ENCODE data around the gene CEP43. TPM values are rescaled to one million over a fixed set of nuclear protein-coding genes. Genes with fewer than 3 reads are reported as not detected.

The CEP43 gene
- total RNA-seq, 4 donors from 2014 or later: 4.4 to 8.3 (median 5.9) TPM

DNA sequence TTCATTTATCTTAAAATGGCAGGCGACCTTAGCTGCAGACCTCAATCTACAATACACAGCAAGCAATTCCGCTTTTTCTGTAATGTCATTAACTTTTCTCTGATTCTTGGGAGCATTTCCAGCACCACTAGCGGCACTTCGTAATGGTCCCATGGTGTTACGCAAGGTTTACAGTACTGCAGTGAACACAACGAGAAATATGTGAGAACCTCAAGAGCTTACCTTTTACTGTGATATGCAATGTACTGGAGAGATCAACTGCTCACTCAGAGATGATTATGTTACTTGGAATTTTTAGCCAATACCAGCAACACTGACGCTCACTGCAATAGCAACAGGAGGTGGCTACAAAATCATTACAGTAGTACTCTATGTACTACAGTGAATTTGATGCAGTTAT, 2.8 kb upstream of the CEP43 start:
- in situ Hi-C loops (cut with MboI; ENCODE audit: low sequenced_read_pairs in 4 of 4): loop anchor here in 3 of 4 donors (25.0 kb wide), 1 partner anchor 209 kb away; no protein-coding TSS in a partner anchor
- no peak overlapping the region for H3K27ac ChIP-seq
- intact Hi-C loops (cut with DNase I; ENCODE audit: low total_unique reads): no loop called here
- ATAC-seq (no peak), DNase-seq (no peak)
- no peaks in the 10 kb centered on the region for H3K9me3 ChIP-seq
- H3K4me3 ChIP-seq: no peak overlapping the region
- TF ChIP-seq POLR2A (IDR thresholded peaks at IDR 0.05): no peak
- TF ChIP-seq, protein P1, sequence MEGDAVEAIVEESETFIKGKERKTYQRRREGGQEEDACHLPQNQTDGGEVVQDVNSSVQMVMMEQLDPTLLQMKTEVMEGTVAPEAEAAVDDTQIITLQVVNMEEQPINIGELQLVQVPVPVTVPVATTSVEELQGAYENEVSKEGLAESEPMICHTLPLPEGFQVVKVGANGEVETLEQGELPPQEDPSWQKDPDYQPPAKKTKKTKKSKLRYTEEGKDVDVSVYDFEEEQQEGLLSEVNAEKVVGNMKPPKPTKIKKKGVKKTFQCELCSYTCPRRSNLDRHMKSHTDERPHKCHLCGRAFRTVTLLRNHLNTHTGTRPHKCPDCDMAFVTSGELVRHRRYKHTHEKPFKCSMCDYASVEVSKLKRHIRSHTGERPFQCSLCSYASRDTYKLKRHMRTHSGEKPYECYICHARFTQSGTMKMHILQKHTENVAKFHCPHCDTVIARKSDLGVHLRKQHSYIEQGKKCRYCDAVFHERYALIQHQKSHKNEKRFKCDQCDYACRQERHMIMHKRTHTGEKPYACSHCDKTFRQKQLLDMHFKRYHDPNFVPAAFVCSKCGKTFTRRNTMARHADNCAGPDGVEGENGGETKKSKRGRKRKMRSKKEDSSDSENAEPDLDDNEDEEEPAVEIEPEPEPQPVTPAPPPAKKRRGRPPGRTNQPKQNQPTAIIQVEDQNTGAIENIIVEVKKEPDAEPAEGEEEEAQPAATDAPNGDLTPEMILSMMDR (IDR thresholded peaks at IDR 0.05 in 4 of 5, conservative IDR thresholded peaks at IDR 0.05 in 1 of 5): no peak
- H3K4me1 ChIP-seq: peaks cover 9 to 18% of the 10 kb centered on the region in 2 donors
- no peaks in the 10 kb centered on the region for H3K36me3 ChIP-seq
- no peaks in the 10 kb centered on the region for H3K27me3 ChIP-seq

DNA sequence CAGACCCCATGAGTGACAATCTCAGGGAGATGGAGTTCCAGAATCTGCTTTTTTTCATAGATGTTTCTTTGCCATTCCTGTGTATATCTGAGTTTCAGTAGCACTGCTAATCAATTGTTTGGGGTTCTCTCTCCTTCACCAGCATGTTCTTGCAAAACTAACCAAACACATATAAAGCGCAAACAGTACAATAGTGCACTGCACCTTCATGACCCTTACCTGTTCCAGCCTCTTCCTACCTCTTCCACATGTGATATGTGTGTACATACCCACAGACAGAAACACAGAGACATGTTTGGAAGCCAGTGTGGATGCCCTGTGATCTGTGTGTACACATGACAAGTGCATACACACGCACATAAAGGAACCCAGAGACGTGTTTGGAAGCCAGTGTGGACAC, 1.8 kb upstream of the CEP43 start:
- intact Hi-C loops (cut with DNase I; ENCODE audit: low total_unique reads): no loop called here
- in situ Hi-C loops (cut with MboI; ENCODE audit: low sequenced_read_pairs in 4 of 4): loop anchor here in 3 of 4 donors (25.0 kb wide), 1 partner anchor 210 kb away; no protein-coding TSS in a partner anchor
- TF ChIP-seq, protein P1 (IDR thresholded peaks at IDR 0.05 in 4 of 5, conservative IDR thresholded peaks at IDR 0.05 in 1 of 5): no peak
- no peak for TF ChIP-seq POLR2A (IDR thresholded peaks at IDR 0.05)
- no peak overlapping the region for H3K4me3 ChIP-seq
- DNase-seq (no peak), ATAC-seq (no peak)
- no peaks in the 10 kb centered on the region for H3K27me3 ChIP-seq
- no peaks in the 10 kb centered on the region for H3K36me3 ChIP-seq
- H3K9me3 ChIP-seq: no peaks in the 10 kb centered on the region
- no peak overlapping the region for H3K27ac ChIP-seq
- H3K4me1 ChIP-seq: peaks cover 9 to 18% of the 10 kb centered on the region in 2 donors

DNA sequence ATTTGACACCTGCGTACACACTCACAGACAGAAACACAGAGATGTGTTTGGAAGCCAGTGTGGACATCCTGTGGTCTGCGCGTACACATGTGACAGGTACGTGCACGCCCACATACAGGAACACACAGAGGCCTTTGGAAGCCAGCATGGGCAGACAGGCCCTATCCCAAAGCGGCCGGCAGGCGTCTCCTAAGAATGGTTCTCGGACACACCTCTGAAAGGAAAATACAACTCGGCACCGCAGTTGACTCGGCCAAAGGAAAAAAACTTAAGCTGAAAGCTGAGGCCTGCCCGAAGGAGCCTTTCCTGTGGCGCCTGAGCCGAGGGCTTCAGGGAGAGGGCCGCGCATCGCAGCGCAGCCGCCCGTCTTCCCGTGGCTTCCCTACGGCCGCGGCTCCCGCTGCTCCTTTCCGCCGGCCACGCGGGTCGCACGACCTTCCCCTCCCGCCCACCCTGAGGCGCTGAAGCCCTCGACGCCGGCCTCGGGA, 1.4 kb upstream of the CEP43 start:
- ATAC-seq: no peak
- Histone ChIP-seq H3K27ac (peak overlapping the region in 2 of 4 donors; percentile 54 to 60), H3K9me3 (no peaks in the 10 kb centered on the region), H3K27me3 (no peaks in the 10 kb centered on the region), H3K36me3 (no peaks in the 10 kb centered on the region), H3K4me3 (peak overlapping the region; percentile 66 to 97 (median 75)), H3K4me1 (peaks cover 9 to 18% of the 10 kb centered on the region in 2 donors)
- in situ Hi-C loops (cut with MboI; ENCODE audit: low sequenced_read_pairs in 4 of 4): loop anchor here in 3 of 4 donors (25.0 kb wide), 1 partner anchor 211 kb away; no protein-coding TSS in a partner anchor
- no peak for DNase-seq
- intact Hi-C loops (cut with DNase I; ENCODE audit: low total_unique reads): no loop called here
- TF ChIP-seq, protein P1 (IDR thresholded peaks at IDR 0.05 in 4 of 5, conservative IDR thresholded peaks at IDR 0.05 in 1 of 5): no peak
- TF ChIP-seq POLR2A (IDR thresholded peaks at IDR 0.05): no peak

DNA sequence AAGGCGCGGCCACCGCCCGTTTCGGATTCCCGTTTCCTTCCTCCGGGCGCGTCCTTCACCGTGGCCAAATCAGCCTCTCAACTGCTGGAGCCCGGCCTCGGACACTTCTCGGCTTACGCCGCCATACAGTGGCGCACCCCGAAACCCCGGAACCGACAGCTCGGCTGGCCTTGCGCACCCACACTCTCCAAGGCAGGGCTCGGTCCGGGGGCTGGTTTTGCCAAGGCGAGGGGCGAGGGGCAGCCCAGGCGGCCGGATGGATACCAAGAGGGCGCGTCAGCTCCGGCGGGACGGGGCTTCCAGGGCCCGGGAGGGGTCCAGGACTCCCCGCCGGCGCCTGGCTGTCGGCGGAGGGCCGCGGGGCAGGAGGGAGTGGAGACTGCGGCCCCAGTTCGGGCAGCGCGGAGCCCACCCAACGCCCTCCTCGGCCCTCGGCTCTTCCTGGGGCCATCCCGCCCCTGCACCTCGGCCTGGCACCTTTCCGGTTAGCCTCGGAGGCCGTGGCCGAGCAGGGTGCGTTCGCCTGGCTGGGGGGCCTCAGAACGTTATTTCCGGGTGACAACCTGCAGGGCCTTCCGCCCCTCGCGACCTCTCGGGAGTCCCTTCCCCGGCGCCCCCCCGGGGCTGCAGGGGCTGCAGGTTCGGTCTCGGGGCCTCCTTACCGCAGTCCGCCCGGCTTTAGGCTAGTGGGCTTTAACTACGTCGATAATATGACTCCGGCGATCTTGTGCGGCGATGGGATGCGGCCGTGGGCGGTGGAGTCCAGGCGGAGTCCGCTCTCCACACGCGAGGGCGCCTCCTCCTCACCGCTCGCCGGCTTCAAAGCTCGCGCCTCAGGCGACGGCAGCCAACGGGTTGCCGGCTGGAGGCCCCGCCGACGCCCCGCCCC, 697 bp upstream of the CEP43 start:
- ATAC-seq: peak in 1 of 2 donors; percentile 4
- Histone ChIP-seq H3K4me3 (peak overlapping the region; percentile 66 to 97 (median 75)), H3K27ac (peak overlapping the region; percentile 54 to 79 (median 67)), H3K9me3 (no peaks in the 10 kb centered on the region), H3K27me3 (no peaks in the 10 kb centered on the region), H3K36me3 (no peaks in the 10 kb centered on the region), H3K4me1 (peaks cover 9 to 18% of the 10 kb centered on the region in 2 donors)
- no peak for DNase-seq
- TF ChIP-seq, protein P1 (IDR thresholded peaks at IDR 0.05 in 4 of 5, conservative IDR thresholded peaks at IDR 0.05 in 1 of 5): no peak
- TF ChIP-seq POLR2A (IDR thresholded peaks at IDR 0.05): no peak
- intact Hi-C loops (cut with DNase I; ENCODE audit: low total_unique reads) (loop anchor here (1.0 kb wide), 1 partner anchor 42 kb away; the partner anchor contains the start of gene RNASET2), in situ Hi-C loops (cut with MboI; ENCODE audit: low sequenced_read_pairs in 4 of 4) (loop anchor here in 3 of 4 donors (25.0 kb wide), 1 partner anchor 211 kb away; no protein-coding TSS in a partner anchor)
